GM23248 (cell line): ENCODE data around the gene ADAMTSL2. TPM values are rescaled to one million over a fixed set of nuclear protein-coding genes. Genes with fewer than 3 reads are reported as not detected.

Source experiments
- DNase-seq: peaks from one replicate; pipeline ENCODE4 v3.0.0-alpha.2; 2015
- H2AFZ ChIP-seq: fragments of 200-600 bp; sonication (generic); 2 replicates; pipeline ENCODE4 v1.6.1; 2016; ENCODE audit warnings: antibody characterized with exemption
- H3F3A ChIP-seq: fragments of 200-600 bp; sonication (generic); 2 replicates; pipeline ENCODE4 v1.6.1; 2016; ENCODE audit warnings: mild to moderate bottlenecking, antibody characterized with exemption, mixed run types; ENCODE audit not compliant: insufficient read depth
- H3K27ac ChIP-seq: fragments of 200-600 bp; sonication (generic); 2 replicates; pipeline ENCODE4 v1.5.1; 2016; ENCODE audit warnings: mild to moderate bottlenecking
- H3K27me3 ChIP-seq: fragments of 200-600 bp; sonication (generic); replicated peaks from 2 replicates; pipeline ENCODE4 v1.6.1; 2016; ENCODE audit warnings: mild to moderate bottlenecking; ENCODE audit not compliant: insufficient read depth
- H3K36me3 ChIP-seq: fragments of 200-600 bp; sonication (generic); 2 replicates; pipeline ENCODE4 v1.6.1; 2016; ENCODE audit warnings: low read depth, mild to moderate bottlenecking
- H3K4me1 ChIP-seq: fragments of 200-600 bp; sonication (generic); 2 replicates; pipeline ENCODE4 v1.6.1; 2016; ENCODE audit warnings: mild to moderate bottlenecking; ENCODE audit not compliant: insufficient read depth
- H3K4me2 ChIP-seq: fragments of 200-600 bp; sonication (generic); one replicate; pipeline ENCODE4 v1.6.1; 2016; ENCODE audit warnings: mild to moderate bottlenecking; ENCODE audit not compliant: unreplicated experiment
- H3K4me3 ChIP-seq: fragments of 200-600 bp; sonication (generic); 2 replicates; pipeline ENCODE4 v1.5.1; 2016; ENCODE audit warnings: mild to moderate bottlenecking
- H3K79me2 ChIP-seq: fragments of 200-600 bp; sonication (generic); 2 replicates; pipeline ENCODE4 v1.6.1; 2016; ENCODE audit warnings: mild to moderate bottlenecking; ENCODE audit not compliant: insufficient read depth
- H3K9ac ChIP-seq: fragments of 200-600 bp; sonication (generic); 2 replicates; pipeline ENCODE4 v1.6.1; 2016; ENCODE audit warnings: mild to moderate bottlenecking
- H3K9me2 ChIP-seq: fragments of 200-600 bp; sonication (generic); 2 replicates; pipeline ENCODE4 v1.6.1; 2016; ENCODE audit warnings: mixed run types, mild to moderate bottlenecking, moderate library complexity; ENCODE audit not compliant: insufficient read depth
- H3K9me3 ChIP-seq: fragments of 200-600 bp; sonication (generic); one replicate; pipeline ENCODE4 v1.6.1; 2017; ENCODE audit warnings: low read depth
- H4K20me1 ChIP-seq: fragments of 200-600 bp; sonication (generic); 2 replicates; pipeline ENCODE4 v1.6.0; 2016; ENCODE audit not compliant: insufficient read depth
- EZH2 ChIP-seq: fragments of 200-600 bp; sonication (generic); IDR thresholded peaks from 2 replicates; pipeline ENCODE4 v1.6.1; 2018; ENCODE audit warnings: antibody characterized with exemption, mild to moderate bottlenecking; ENCODE audit not compliant: insufficient read depth, poor library complexity, severe bottlenecking
- EZH2phosphoT487 ChIP-seq: fragments of 200-600 bp; sonication (generic); IDR thresholded peaks from 2 replicates; pipeline ENCODE4 v1.6.1; 2018; ENCODE audit warnings: antibody characterized with exemption, moderate library complexity, mild to moderate bottlenecking, low read depth; ENCODE audit not compliant: insufficient read depth
- WGBS, 2 experiments: methylation state at CpG; one replicate each; pipeline ENCODE4 v1.1.6; 2015 to 2017; ENCODE audit warnings: low lambda C conversion rate in 2 of 2, low coverage in 1 of 2; ENCODE audit errors: missing lambda C conversion rate in 2 of 2; 5-methylcytosine and 5-hydroxymethylcytosine counted together
- in situ Hi-C: fragments of 300-500 bp; cut with MboI; formaldehyde crosslinking; loops from 2 replicates; pipeline ENCODE4 v1.15.0; 2020
- polyA plus RNA-seq: library from polyadenylated mRNA; unstranded; fragments of >200 nt; fragmentation: Nextera tagmentation; extraction: Ambion mirVana; gene quantifications from 2 replicates; pipeline ENCODE4 v1.2.1, GENCODE V29; 2016
- total RNA-seq: library from RNA; depleted of rRNA; stranded (reverse); fragments of >200 nt; shearing (Covaris generic); gene quantifications from 2 replicates; pipeline ENCODE4 v1.2.3, GENCODE V29; 2014

ADAMTSL2 gene
- total and polyA plus RNA-seq, 2 experiments from 2014 or later = 0.11 TPM; not detected in 1

DNA sequence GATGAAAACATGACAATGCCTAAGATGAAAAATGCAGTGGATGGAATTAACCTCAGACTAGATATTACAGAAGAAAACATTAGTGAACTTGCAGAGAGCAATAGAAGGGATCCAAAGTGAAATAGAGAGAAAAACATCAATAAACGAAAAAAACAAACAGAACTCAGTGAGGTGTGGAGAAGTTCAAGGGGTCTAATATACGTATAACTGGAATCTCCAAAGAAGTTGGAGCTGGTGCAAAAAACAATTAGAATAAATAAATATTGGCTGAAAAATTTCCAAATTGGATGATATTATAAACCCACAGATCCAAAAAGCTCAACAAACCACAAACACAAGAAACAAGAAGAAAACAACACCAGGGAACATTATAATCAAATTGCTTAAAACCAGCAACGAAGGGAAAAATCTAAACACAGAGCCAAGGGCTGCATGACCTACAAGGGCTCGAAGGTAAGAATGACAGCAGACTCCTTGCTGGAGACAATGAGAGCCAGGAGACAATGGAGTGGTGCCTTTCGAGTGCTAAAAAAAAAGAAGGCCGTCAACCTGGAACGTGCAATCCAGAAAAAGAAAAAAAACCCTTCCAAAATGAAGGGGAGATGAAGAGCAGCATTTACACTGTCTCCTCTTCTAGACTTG lies 62.9 kb downstream of the ADAMTSL2 start:
- Histone ChIP-seq H3K4me2 (no peak overlapping the region), H3K9me2 (no peaks in the 10 kb centered on the region), H2AFZ (no peak overlapping the region), H3K27ac (no peak overlapping the region), H4K20me1 (no peaks in the 10 kb centered on the region), H3K9me3 (no peaks in the 10 kb centered on the region), H3F3A (peaks cover 5% of the 10 kb centered on the region; the same call in 1 of the 2 replicates), H3K4me3 (no peak overlapping the region), H3K36me3 (no peaks in the 10 kb centered on the region), H3K27me3 (peaks cover 13% of the 10 kb centered on the region), H3K9ac (no peak overlapping the region), H3K79me2 (no peaks in the 10 kb centered on the region), H3K4me1 (no peaks in the 10 kb centered on the region)
- in situ Hi-C loops = no loop called here
- 50 to 56% methylated on average over 7 of the region's 7 CpGs for WGBS, 2 experiments
- TF ChIP-seq EZH2phosphoT487 (no peak), EZH2 (no peak)
- no peak for DNase-seq

DNA sequence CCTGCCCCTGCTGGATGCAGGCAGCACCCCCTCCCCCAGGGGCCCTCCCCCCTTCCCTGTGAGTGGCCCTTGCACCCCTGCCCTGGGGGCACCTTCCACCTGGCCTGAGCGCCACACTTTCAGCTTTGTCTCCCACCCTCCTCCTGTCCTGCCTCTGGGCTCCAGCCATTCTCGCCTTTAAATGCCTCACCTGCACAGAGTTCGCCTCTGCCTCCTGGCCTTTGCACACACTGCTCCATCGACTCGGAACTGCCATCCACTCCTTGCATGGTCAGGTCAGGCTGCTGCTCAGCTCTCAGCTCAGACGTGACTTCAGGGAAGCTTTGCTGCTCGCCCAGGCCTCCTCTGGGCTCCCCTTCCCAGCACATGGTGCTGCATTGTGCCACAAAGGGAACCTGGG lies 64.5 kb downstream of the ADAMTSL2 start:
- Histone ChIP-seq H3K4me3 (no peak overlapping the region), H3K4me2 (no peak overlapping the region), H3K79me2 (no peaks in the 10 kb centered on the region), H3K4me1 (no peaks in the 10 kb centered on the region), H2AFZ (no peak overlapping the region), H3K36me3 (no peaks in the 10 kb centered on the region), H3F3A (peaks cover 5% of the 10 kb centered on the region; the same call in 1 of the 2 replicates), H3K9me2 (no peaks in the 10 kb centered on the region), H3K9me3 (no peaks in the 10 kb centered on the region), H3K27me3 (peaks cover 28% of the 10 kb centered on the region), H3K27ac (no peak overlapping the region), H3K9ac (no peak overlapping the region), H4K20me1 (no peaks in the 10 kb centered on the region)
- TF ChIP-seq EZH2 = no peak
- TF ChIP-seq EZH2phosphoT487 = no peak
- DNase-seq = no peak
- in situ Hi-C loops = no loop called here
- 56 to 61% methylated on average over 7 of the region's 7 CpGs for WGBS, 2 experiments

DNA sequence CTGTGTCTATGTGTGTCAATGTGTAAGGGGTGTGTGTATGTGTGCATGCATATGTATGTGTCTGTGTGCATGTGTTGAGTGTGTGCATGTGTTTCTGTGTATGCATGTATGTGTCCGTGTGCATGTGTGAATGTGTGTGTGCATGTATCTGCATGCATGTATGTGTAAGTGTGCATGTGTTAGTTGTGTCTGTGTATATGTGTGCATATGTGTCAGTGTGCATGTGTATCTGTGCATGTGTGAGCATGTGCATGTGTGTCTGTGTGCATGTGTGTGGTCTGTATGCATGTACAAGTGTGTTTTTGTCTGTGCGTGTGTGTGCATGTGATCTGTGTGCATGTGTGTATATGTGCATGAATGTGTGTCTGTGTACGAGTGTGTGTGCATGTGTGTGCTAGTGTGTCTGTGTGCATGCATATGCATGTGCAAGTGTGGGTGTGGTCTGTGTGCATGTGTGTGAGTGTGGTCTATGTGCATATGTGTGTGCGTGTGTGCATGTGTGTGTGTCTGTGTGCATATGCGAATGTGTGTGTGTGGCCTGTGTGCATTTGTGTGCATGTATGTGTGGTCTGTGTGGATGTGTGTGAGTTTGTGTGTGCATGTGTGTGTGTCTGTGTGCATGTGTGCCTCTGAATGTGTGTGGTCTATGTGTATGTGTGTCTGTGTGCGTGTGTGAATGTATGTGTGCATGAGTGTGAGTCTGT lies 65.1 kb downstream of the ADAMTSL2 start:
- no peak overlapping the region for H3K4me3 ChIP-seq
- TF ChIP-seq EZH2phosphoT487 (no peak), EZH2 (no peak)
- H3K9me3 ChIP-seq = no peaks in the 10 kb centered on the region
- no peaks in the 10 kb centered on the region for H3K79me2 ChIP-seq
- no peak overlapping the region for H3K4me2 ChIP-seq
- in situ Hi-C loops = no loop called here
- DNase-seq = no peak
- H3K27ac ChIP-seq = no peak overlapping the region
- peaks cover 5% of the 10 kb centered on the region; the same call in 1 of the 2 replicates for H3F3A ChIP-seq
- whole genome bisulfite sequencing, 2 experiments = 70% methylated on average over 6 of the region's 6 CpGs
- H3K36me3 ChIP-seq = no peaks in the 10 kb centered on the region
- no peak overlapping the region for H2AFZ ChIP-seq
- no peaks in the 10 kb centered on the region for H3K4me1 ChIP-seq
- peaks cover 35% of the 10 kb centered on the region for H3K27me3 ChIP-seq
- no peak overlapping the region for H3K9ac ChIP-seq
- no peaks in the 10 kb centered on the region for H4K20me1 ChIP-seq
- H3K9me2 ChIP-seq = no peaks in the 10 kb centered on the region

DNA sequence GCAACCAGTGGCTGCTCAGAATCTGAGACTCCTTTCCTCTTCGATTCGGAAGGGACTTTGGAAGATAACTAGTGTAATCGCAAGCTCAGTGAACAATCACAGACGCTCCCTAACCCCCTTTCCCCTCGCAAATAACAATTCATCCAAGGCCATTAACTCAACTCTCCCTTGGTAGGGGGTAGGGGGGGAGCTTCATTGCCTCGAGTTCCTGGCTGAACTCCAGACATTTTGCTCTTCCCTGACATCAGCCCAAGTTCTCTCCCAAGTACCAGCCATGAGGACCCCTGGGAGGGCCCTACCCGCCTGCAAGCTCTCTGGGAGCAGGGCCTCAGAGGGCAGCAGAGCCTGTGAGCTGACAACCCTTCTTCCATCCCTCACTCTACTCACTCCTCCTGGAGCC lies 66.2 kb downstream of the ADAMTSL2 start:
- WGBS, 2 experiments = 51 to 52% methylated on average over 7 of the region's 7 CpGs
- peaks cover 5% of the 10 kb centered on the region; the same call in 1 of the 2 replicates for H3F3A ChIP-seq
- TF ChIP-seq EZH2 (no peak), EZH2phosphoT487 (no peak)
- DNase-seq = no peak
- no peaks in the 10 kb centered on the region for H3K9me3 ChIP-seq
- no peaks in the 10 kb centered on the region for H3K4me1 ChIP-seq
- no peak overlapping the region for H3K4me2 ChIP-seq
- H3K79me2 ChIP-seq = no peaks in the 10 kb centered on the region
- no peak overlapping the region for H3K9ac ChIP-seq
- H3K9me2 ChIP-seq = no peaks in the 10 kb centered on the region
- no peak overlapping the region for H3K27ac ChIP-seq
- H3K4me3 ChIP-seq = no peak overlapping the region
- H3K27me3 ChIP-seq = peaks cover 43% of the 10 kb centered on the region
- H3K36me3 ChIP-seq = no peaks in the 10 kb centered on the region
- H4K20me1 ChIP-seq = no peaks in the 10 kb centered on the region
- no peak overlapping the region for H2AFZ ChIP-seq
- in situ Hi-C loops = no loop called here
